ENCODE results near the gene SRPK3.

- no peak for TF ChIP-seq CTCF (IDR thresholded peaks at IDR 0.05; ENCODE audit: borderline replicate concordance, extremely low read depth, low read length, poor library complexity, severe bottlenecking)
- TF ChIP-seq EZH2 (IDR thresholded peaks at IDR 0.05; ENCODE audit: borderline replicate concordance, low read depth, low read length, severe bottlenecking): no peak
Measured at GRCh38 chrX:153769158-153769864, 11.5 kb upstream of the SRPK3 start.
